ENCODE data around the gene OASL. TPM values are rescaled to one million over a fixed set of nuclear protein-coding genes. Genes with fewer than 3 reads are reported as not detected.

OASL gene
- total RNA-seq, 1 donor from 2014 or later = 2.4 TPM

DNA sequence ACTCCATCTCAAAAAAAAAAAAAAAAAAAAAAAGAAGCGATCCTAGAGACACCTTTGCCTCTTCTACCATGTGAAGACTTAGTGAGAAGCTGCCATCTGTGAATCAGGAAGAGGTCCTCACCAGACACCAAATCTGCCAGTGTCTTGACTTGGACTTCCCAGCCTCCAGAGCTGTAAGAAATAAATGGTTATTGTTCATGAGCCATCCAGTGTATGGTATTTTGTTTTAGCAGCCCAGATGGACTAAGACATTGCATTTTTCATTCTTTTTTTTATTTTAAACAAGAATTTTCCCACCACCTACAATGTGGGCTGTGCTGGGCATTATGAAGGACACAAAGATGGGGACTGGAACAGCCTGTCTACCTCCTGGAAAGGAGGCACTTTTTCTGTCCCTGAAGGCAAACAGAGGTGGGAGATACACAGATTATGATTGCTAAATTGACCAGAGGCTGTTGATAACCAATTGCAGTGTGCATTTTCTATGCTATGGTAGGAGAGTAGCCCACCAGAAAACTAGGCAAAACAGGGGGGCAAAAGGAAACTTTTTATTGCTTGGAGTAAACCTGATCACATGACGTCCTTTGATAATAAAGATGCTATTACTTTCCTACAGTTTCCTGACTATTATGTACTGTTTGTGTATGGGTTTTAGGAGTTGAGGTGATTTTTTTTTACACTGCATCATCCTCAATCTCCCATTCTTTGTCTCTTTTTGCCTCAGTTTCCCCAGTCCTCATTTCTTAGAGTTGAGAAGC lies 20.0 kb downstream of the OASL start:
- DNase-seq (ENCODE audit: extremely low read depth, low read depth, low spot score) = no peak

DNA sequence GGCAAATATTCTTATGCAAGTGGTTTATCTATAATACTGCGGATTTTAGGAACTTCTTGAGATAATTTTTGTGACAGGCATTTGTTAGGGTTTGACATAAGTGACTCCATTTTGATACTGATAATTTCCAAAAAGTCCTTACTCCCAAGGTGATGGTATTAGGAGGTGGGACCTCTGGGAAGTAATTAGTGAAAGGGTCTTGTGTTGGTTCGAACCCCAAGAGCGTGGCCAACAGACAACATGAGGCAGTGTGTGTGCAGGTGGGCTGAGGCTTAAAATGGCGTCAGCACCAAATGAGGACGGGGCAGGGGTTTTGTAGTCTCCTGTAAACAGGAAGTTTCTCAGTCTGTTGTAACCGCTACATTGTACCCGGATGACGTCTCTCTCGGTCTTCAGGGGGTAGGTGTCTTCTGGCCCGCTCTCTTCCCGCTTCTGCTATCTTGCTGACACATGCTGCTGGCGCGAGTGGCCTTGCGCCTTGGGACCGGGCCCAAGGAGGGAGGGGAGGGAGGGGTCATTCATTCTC lies 21.0 kb downstream of the OASL start:
- no peak for DNase-seq (ENCODE audit: extremely low read depth, low read depth, low spot score)

DNA sequence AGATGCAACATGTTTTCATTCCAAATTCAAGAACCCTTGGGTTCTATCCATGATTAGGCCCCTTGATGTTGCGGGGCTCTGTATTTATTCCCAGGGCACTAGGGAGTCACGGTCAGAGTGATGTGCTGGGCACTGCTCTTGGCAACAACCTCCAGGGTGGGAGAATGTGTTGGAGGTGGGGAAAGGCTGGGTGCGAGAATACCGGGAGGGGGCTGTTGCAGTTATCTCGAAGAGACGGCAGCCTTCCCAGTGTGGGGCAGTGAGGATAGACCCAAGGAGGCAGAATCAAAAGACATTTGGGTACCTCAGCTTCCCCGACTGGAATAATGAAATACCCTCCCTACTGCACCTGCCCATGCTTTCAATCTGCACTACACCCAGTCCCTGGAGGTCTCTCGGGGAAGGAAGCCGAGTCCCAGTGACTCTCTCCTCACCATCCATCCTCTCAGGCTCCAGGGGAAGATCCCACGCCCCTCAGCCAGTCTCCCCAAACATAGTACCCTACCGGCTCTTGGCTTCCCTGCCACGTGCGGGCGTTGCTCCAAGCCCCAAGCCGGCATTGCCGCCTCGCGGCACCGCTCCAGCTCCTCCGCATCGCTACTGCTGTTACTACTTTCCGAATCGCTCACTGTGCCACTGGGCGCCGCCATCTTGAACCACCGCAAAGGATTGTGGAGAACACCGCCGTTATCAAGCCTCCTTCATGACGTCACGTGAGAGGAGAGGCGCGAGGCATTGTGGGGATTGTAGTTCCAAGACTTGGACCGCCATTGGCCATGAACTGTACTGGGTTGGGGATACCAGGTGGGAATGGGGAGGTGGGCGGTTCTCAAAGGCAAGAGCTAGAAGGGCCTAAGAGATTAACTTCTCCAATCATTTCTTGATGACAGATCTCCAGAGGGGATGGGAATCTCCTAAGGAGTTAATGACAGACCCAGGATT lies 22.9 kb downstream of the OASL start, which contains the start of gene C12orf43:
Gene C12orf43 (minus strand): TSS at position 663 of the 942 bp plus-strand sequence. CDS start 13 bp downstream, at position 650.
- DNase-seq (ENCODE audit: extremely low read depth, low read depth, low spot score) = peak; percentile 57

DNA sequence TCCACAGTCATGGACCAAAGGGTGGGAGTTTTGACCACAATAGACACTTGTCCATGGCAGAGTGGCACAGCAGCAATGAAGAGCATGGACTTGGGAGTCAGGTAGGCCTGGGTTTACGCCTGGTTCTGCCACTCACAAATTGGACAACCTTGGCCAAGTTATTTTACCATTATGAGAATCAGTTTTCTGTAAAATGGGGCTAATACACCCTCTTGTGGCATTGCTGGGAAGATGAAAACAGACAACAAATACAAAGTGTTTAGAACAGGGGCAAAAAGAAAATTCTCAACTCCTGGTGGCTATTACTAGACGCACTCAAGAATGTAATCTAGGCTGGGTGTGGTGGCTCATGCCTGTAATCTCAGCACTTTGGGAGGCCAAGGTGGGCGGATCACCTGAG lies 25.3 kb downstream of the OASL start:
- DNase-seq (ENCODE audit: extremely low read depth, low read depth, low spot score) = no peak

DNA sequence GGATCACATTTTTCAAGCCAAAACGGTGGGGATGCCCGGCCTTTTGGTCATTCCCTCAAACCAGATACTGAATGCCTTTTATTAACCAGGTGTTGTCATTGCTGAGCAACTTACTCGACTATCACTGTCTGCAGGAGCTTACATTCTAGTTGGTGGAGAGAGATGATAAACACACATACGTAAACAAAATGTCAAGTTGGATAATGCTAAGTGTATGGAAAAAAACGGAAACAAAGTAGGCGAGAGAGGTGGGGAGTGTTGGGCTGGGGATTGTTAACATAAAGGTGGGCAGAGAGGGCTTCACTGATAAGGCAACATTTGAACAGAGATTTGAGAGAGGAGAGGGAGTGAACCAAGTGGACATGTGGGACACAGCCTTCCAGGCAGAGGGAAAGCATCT lies 27.2 kb downstream of the OASL start:
- DNase-seq (ENCODE audit: extremely low read depth, low read depth, low spot score) = no peak

DNA sequence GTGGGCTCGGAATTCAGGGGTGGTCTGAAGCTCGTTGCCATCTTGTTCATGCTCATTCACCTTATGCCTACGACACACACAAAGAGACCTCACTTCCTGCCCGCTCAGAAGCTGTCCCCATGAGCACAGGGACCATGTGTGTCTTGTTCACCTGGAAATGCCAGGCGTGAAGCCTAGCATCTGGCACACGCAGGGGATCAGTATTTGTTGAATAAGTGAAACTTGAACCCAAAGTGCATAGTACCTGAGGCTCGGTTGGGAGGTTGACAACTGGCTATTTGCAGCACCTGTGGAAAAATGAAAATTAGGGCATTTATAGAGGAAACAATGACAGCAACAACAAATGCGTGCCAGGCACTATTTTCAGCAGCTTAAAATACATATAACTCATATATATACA lies 28.2 kb downstream of the OASL start:
- no peak for DNase-seq (ENCODE audit: extremely low read depth, low read depth, low spot score)

DNA sequence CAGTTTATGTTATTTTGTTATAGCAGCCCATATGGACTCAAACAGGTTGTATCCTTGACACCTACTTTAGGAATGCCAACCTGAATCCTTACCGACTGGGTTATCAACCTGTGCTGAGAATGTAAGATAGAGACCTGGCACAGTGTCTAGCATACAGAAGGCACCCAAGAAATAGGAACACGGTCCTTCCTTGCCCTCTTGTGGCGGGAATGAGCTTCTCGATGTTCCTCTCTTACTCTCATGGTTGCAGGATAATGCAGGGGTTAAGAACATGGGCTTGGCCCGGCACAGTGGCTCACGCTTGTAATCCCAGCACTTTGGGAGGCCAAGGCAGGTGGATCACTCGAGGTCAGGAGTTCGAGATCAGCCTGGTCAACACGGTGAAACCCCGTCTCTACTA lies 29.3 kb downstream of the OASL start:
- DNase-seq (ENCODE audit: extremely low read depth, low read depth, low spot score) = no peak

DNA sequence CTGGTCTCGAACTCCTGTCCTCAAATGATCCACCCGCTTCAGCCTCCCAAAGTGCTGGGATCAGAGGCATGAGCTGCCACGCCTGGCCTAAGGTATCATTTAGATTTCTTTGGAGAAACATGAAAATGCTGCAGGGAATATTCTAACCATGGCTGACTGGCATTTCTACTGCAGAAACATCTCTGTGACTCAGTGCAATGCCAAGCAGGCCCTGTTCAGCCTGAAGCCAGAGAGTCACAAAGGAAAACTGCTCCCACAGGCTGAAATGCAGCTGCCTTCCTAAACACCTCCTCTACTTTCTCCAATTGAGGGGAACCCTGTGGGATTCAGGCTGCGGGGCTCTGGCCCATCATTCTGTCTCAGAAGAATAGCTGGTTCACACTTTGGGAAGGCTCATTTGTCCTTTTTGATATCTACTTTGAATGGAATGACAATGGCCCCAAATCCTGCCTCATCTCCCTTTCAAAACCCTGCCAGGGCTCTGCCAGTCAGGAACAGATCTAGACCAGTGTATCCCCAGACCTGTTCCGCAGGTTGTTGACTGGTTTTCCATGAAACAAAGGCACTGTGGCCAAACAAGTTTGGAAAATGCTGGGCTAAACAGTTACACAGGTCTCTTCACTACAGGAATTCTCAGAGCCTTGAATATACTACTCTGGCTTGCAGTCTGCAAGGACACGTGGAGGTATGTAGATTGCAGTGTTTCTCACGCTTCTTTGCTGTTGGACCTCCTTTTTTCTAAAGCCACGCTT lies 30.5 kb downstream of the OASL start:
- no peak for DNase-seq (ENCODE audit: extremely low read depth, low read depth, low spot score)

DNA sequence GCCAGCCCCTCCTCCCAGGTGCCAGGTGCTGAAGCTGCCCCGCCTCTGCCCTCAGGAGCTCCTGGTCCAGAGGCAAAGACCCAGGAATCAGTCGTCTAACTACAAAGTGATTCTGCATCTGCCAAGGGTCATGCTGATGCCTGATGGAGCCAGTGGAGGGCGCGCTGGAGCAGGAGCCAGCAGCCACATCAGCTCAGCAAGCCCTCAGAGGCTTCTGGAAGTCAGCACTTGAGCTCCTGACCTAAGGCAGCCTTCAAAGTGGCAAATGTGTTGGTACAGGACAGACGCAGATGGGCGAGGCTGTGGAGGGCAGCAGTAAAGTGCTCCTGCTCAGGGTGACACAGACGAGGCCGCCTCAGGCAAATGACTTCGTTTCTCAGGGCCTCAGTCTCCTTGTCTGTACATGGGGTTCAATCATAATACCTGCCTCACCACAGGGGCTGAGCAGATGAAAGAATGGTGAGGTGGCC lies 33.7 kb downstream of the OASL start:
- no peak for DNase-seq (ENCODE audit: extremely low read depth, low read depth, low spot score)

DNA sequence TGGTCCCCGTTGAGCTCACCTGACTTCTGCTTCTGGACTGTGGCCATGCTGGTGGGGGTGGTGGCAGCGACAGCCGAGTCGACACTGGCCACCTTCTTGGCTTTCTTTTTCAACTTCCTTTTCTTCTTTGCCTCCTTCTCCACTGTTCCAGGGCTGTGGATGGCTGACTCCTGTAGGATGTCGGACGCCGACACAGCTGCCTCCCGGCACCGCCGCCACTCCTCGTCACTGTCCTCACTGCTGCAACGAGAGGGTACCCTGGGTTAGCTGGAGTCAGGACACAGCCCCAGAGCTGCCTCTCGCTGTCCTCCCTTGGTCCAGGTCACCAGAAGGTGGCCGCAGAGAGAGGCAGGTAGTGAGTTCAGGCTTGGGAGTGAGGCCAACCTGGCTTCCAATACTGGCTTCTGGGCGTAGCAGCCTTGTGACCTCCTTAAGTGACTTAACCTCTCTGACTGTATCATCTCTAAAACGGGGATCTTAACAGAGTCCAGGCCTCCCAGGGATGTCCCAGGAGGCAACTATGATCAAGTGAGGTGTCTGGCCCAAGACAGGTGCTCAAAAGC lies 34.7 kb downstream of the OASL start:
- DNase-seq (ENCODE audit: extremely low read depth, low read depth, low spot score) = no peak

DNA sequence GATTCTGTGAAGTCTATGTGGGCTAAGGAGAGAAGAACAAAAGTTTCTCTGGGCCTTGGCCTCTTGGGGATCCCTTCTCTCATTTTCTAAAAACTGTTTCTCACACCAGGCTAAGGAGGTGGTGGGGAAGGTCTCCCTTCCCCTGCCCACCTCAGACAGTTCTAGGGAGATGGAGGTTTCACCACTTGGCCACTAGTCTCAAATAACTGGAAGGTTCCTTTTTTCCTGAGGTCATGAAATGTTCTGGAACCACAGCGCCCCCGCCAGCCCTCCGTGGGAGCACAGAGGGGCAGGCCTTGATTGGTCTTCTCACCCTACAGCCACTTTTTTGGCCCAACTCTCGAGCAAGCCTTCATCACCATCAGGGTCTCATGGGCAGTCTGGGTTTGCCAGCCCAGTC lies 35.4 kb downstream of the OASL start:
- no peak for DNase-seq (ENCODE audit: extremely low read depth, low read depth, low spot score)

DNA sequence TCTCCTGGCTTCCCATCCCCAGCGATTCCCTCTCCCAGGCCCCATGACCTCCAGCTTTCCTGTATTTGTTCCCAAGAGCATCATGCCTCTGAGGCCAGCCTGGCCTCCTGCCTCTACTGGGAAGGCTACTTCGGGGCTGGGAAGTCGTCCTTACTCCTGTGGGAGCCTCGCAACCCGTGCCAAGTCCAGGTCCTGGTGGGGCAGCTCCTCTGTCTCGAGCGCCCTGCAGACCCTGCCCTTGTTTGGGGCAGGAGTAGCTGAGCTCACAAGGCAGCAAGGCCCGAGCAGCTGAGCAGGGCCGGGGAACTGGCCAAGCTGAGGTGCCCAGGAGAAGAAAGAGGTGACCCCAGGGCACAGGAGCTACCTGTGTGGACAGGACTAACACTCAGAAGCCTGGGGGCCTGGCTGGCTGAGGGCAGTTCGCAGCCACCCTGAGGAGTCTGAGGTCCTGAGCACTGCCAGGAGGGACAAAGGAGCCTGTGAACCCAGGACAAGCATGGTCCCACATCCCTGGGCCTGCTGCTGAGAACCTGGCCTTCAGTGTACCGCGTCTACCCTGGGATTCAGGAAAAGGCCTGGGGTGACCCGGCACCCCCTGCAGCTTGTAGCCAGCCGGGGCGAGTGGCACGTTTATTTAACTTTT lies 37.1 kb downstream of the OASL start:
- DNase-seq (ENCODE audit: extremely low read depth, low read depth, low spot score) = no peak

DNA sequence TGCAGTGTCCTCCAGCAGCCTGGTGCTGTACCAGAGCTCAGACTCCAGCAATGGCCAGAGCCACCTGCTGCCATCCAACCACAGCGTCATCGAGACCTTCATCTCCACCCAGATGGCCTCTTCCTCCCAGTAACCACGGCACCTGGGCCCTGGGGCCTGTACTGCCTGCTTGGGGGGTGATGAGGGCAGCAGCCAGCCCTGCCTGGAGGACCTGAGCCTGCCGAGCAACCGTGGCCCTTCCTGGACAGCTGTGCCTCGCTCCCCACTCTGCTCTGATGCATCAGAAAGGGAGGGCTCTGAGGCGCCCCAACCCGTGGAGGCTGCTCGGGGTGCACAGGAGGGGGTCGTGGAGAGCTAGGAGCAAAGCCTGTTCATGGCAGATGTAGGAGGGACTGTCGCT lies 38.0 kb downstream of the OASL start:
- DNase-seq (ENCODE audit: extremely low read depth, low read depth, low spot score) = no peak

DNA sequence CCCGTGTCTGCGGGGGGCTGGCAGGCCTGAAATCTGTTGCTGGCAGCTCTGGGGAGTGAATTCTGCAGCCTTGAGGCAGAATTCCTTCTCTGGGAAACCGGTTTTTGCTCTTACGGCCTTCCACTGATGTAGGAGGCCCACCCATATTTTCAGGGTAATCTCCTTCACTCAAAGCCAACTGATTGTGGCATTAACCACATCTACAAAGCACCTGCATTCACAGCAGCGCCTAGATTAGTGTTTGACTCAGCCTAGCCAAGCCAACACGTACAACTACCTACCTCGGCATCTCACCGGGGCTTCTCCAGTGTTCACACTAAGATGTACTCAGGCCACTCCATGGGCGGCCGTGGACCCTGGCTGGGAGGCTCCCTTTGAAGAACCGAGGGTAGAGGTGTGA lies 38.5 kb downstream of the OASL start:
- no peak for DNase-seq (ENCODE audit: extremely low read depth, low read depth, low spot score)

DNA sequence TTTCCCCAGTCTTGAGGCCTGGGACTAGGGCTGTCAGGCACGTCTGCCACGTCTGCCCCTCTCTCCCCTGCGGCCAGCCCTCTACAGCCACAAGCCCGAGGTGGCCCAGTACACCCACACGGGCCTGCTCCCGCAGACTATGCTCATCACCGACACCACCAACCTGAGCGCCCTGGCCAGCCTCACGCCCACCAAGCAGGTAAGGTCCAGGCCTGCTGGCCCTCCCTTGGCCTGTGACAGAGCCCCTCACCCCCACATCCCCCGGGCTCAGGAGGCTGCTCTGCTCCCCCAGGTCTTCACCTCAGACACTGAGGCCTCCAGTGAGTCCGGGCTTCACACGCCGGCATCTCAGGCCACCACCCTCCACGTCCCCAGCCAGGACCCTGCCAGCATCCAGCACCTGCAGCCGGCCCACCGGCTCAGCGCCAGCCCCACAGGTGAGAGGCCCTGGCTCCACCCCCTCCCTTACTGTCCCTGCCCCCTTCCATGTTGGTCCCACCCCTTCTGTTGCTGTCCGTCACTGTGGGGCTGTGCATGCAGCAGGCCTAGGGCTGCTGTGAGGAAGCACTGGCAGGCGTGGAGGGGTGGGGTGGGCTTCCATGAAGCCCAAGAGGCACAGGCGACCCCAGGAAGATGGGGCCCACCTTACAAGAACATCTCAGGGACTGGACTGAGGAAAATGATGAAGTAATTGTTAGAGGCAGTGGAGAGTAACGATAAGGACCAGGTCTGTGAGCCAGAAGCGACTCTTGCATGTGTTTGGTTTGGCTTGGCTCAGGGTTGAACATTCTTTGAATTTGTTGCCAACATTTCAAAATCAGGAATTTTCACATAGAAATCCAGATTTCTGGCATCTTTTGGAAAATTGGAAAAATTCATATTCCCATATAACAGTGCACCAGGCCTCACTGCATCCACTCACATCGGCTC lies 39.6 kb downstream of the OASL start:
- DNase-seq (ENCODE audit: extremely low read depth, low read depth, low spot score) = no peak

DNA sequence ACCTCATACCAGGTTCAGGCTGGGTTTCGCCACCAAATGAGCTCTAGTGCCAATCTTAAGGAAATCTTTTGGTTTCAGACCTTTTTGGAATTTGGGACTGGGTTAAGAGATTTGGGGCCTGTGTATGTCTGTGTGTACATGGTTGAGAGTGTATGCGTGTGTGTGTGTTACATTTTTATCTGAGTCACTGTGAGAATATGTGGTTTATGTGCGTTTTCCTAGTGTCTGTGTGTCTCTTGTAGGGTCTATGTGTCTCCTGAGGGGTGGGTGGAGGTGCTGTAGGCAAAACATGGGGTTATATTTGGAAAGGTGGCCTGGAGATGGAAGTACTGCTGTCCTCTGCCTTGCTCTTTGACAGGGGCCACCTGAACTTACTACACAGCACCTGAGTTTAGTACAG lies 40.6 kb downstream of the OASL start:
- no peak for DNase-seq (ENCODE audit: extremely low read depth, low read depth, low spot score)

DNA sequence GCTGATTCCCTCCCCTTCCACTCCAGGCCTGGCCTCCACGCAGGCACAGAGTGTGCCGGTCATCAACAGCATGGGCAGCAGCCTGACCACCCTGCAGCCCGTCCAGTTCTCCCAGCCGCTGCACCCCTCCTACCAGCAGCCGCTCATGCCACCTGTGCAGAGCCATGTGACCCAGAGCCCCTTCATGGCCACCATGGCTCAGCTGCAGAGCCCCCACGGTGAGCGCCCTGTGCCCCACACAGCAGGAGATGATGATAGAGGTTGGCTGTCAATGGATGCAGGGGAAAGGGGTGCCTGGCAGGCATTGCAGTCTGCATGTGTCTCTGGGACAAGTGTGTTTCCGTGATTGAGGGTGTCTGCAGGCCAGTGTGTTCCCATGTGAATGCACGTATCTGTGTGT lies 41.6 kb downstream of the OASL start:
- no peak for DNase-seq (ENCODE audit: extremely low read depth, low read depth, low spot score)

DNA sequence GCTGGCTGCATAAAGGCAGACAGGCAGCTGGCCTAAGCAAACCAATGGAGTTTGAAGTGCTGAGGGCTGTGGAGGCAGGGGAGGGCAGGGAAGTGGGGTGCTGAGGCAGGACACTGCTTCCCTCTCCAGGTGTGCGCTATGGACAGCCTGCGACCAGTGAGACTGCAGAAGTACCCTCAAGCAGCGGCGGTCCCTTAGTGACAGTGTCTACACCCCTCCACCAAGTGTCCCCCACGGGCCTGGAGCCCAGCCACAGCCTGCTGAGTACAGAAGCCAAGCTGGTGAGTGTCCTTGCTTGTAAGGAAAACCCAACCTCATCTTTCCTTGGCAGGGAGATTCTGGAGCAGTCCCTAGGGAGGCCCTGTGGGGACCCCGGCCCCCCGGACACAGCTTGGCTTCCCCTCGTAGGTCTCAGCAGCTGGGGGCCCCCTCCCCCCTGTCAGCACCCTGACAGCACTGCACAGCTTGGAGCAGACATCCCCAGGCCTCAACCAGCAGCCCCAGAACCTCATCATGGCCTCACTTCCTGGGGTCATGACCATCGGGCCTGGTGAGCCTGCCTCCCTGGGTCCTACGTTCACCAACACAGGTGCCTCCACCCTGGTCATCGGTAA lies 42.8 kb downstream of the OASL start:
- DNase-seq (ENCODE audit: extremely low read depth, low read depth, low spot score) = no peak

Data from glomerular endothelial cell (primary cell).